Naive thymus-derived CD4-positive, alpha-beta T cell (primary cell): ENCODE measurements around the gene RUSC2. TPM values are rescaled to one million over a fixed set of nuclear protein-coding genes. Genes with fewer than 3 reads are reported as not detected.

Source experiments
- ATAC-seq: fragments of 150-1000 bp; cut with Tn5 transposase; 2 replicates; pipeline ENCODE4 v1.10.0; 2021; ENCODE audit warnings: mild to moderate bottlenecking, moderate library complexity
- CTCF ChIA-PET: fragments of 350-600 bp; sonication (Branson Sonifier 250); formaldehyde crosslinking; loops from one replicate; lab custom pipeline; 2021; ENCODE audit warnings: antibody characterized with exemption; lab: Charles Lee
- POLR2A ChIA-PET: fragments of 350-600 bp; sonication (Branson Sonifier 250); formaldehyde crosslinking; loops from one replicate; lab custom pipeline; 2021; ENCODE audit warnings: antibody characterized with exemption, inconsistent platforms; lab: Charles Lee
- DNase-seq, 9 donors: peaks; one replicate each; pipeline versions ENCODE4 v3.0.0 to v3.0.0-alpha.2; 2020 to 2022; ENCODE audit warnings: mixed read lengths in 1 of 9
- H3K27ac ChIP-seq: one replicate; pipeline ENCODE4 v1.7.0; 2013; ENCODE audit warnings: mild to moderate bottlenecking, low read depth, low read length, moderate library complexity
- H3K27me3 ChIP-seq, 2 donors: one replicate each; pipeline ENCODE4 v1.7.0; 2013; ENCODE audit warnings: low read length in 2 of 2, mild to moderate bottlenecking in 2 of 2, moderate library complexity in 2 of 2; ENCODE audit not compliant: control insufficient read depth in 2 of 2, insufficient read depth in 2 of 2
- H3K36me3 ChIP-seq, 3 experiments: 1 replicate in 2 of 3; 2 replicates in 1 of 3; pipeline ENCODE4 v1.7.0; 2013; ENCODE audit warnings: low read length in 3 of 3, mild to moderate bottlenecking in 3 of 3, moderate library complexity in 1 of 3; ENCODE audit not compliant: insufficient read depth in 3 of 3, control insufficient read depth in 2 of 3
- H3K4me1 ChIP-seq, 2 donors: one replicate each; pipeline ENCODE4 v1.7.0; 2013; ENCODE audit warnings: low read length in 2 of 2, mild to moderate bottlenecking in 2 of 2, moderate library complexity in 1 of 2; ENCODE audit not compliant: control insufficient read depth in 2 of 2, insufficient read depth in 2 of 2
- H3K4me3 ChIP-seq: 2 replicates; pipeline ENCODE4 v1.7.0; 2013; ENCODE audit warnings: mild to moderate bottlenecking, low read length
- H3K9me3 ChIP-seq, 3 experiments: 1 replicate in 2 of 3; 2 replicates in 1 of 3; pipeline ENCODE4 v1.7.0; 2013; ENCODE audit warnings: low read length in 3 of 3; ENCODE audit not compliant: control insufficient read depth in 2 of 3
- H3K27ac Mint-ChIP-seq, 9 donors: one replicate each; pipeline ENCODE4 v1.8.0; 2020 to 2022; ENCODE audit warnings: mixed read lengths in 9 of 9, mild to moderate bottlenecking in 8 of 9, moderate library complexity in 5 of 9, inconsistent platforms in 2 of 9
- H3K27me3 Mint-ChIP-seq, 5 donors: one replicate each; pipeline ENCODE4 v1.8.0; 2021 to 2022; ENCODE audit warnings: mixed read lengths in 5 of 5, mild to moderate bottlenecking in 1 of 5
- H3K36me3 Mint-ChIP-seq, 5 donors: one replicate each; pipeline ENCODE4 v1.8.0; 2020 to 2022; ENCODE audit warnings: mixed read lengths in 5 of 5, mild to moderate bottlenecking in 3 of 5, inconsistent platforms in 1 of 5
- H3K4me1 Mint-ChIP-seq, 7 donors: one replicate each; pipeline ENCODE4 v1.8.0; 2020 to 2022; ENCODE audit warnings: mixed read lengths in 7 of 7, mild to moderate bottlenecking in 3 of 7, inconsistent platforms in 1 of 7
- H3K4me3 Mint-ChIP-seq, 10 donors: one replicate each; pipeline ENCODE4 v1.8.0; 2020 to 2022; ENCODE audit warnings: mild to moderate bottlenecking in 10 of 10, mixed read lengths in 10 of 10, moderate library complexity in 6 of 10, inconsistent platforms in 2 of 10
- H3K9me3 Mint-ChIP-seq, 11 donors: one replicate each; pipeline ENCODE4 v1.8.0; 2020 to 2022; ENCODE audit warnings: mixed read lengths in 11 of 11, mild to moderate bottlenecking in 4 of 11, inconsistent platforms in 1 of 11, moderate library complexity in 1 of 11
- intact Hi-C, 2 donors: fragments of 100-400 bp; cut with micrococcal nuclease; formaldehyde crosslinking; loops; one replicate each; pipeline ENCODE4 v1.15.1; 2023
- polyA plus RNA-seq, 2 donors: library from polyadenylated mRNA; unstranded; fragments of 300-500 nt; fragmentation: Illumina TruSeq; gene quantifications; one replicate each; pipeline ENCODE4 v1.2.3, GENCODE V29; 2021
- total RNA-seq, 6 experiments: library from RNA in 5 of 6; stranded (reverse) in 5 of 6; gene quantifications; 1 replicate in 5 of 6; 2 replicates in 1 of 6; pipeline ENCODE4 v1.2.3 and lab custom pipeline; 2021 to 2026

Gene RUSC2
- total RNA-seq (1 to 10 TPM; 3.1 to 8.3 (median 5.4) TPM), polyA plus RNA-seq (under 1 TPM; 0.18 to 0.92 TPM), total RNA-seq (lab: John Stamatoyannopoulos, UW) (4.4 reads per million, percentile 22 among the genes with 10 or more reads in this experiment)

DNA sequence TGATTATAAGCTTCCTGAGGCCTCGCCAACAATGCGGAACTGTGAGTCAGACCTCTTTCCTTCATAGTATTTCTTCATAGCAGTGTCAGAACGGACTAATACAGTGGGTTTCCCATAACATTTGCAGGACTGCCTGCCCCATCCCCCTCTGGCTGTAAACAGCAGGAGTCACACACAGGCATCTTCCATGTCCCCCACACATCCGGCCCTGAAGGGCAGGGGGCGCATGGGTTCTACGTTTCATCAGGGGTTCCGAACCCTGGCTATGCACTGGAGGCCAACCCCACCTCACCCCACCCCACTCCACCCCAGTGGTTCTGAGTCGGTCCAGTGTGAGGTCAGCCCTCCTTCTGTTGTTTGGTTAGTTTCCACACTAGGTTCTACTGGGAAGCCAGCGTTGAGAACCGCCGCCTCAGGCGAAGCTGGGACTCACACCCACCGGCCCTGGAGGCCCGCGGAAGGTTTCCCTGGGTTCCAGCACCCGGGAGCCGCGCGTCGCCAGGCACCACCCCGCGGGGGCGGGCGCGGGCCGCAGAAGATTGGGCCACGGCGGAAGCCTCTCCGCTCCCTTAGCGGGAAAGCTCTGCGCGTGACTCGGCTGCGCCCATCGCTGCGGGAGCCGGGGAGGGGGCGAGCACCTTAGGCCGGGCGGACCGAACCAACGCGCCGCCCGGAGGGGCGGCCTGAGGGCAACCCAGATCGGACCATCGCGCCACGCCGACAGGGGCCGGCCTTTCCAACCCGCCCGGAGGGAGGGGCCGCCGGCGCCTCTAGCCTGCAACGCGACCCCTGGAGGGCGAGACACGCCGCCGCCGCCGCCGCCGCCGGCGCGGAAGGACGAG lies at the start of gene RUSC2:
Gene RUSC2 (plus strand): TSS at position 799 of the 842 bp plus-strand sequence. CDS start 56,411 bp downstream, outside the sequence.
- Mint-ChIP-seq H3K4me3 (peak within 1 kb of the TSS; percentile 83 to 96 (median 88)), H3K4me1 (peaks cover 19 to 32% (median 28%) of the 10 kb centered on the region in 7 donors), H3K9me3 (no peaks in the 10 kb centered on the region), H3K36me3 (no peaks in the 10 kb centered on the region), H3K27me3 (peaks cover 0 to 14% (median 0%) of the 10 kb centered on the region in 5 donors), H3K27ac (peak within 1 kb of the TSS in 8 of 9 donors; percentile 22 to 78 (median 60))
- CTCF ChIA-PET = interaction anchor here (0.8 kb wide), 1 partner anchor 34 kb away, joined by 4 read pairs; no protein-coding TSS in a partner anchor
- ATAC-seq (peak; percentile 84), DNase-seq (peak; percentile 12 to 75 (median 43))
- H3K27ac ChIP-seq = peak within 1 kb of the TSS; percentile 45
- no peaks in the 10 kb centered on the region for H3K36me3 ChIP-seq
- peak within 1 kb of the TSS; percentile 54 for H3K4me3 ChIP-seq
- no peaks in the 10 kb centered on the region for H3K9me3 ChIP-seq
- peaks cover 0 to 4% of the 10 kb centered on the region in 2 donors for H3K4me1 ChIP-seq
- POLR2A ChIA-PET = interaction anchor here (1.1 kb wide), 1 partner anchor 168 kb away, joined by 3 read pairs; no protein-coding TSS in a partner anchor
- H3K27me3 ChIP-seq = no peaks in the 10 kb centered on the region
- intact Hi-C loops = loop anchor here (1.0 to 10.0 kb wide), 5 partner anchors 65 to 245 kb away; partner anchors contain the start of genes CREB3 (in 1 of the 2) and TLN1 (in 1 of the 2)

DNA sequence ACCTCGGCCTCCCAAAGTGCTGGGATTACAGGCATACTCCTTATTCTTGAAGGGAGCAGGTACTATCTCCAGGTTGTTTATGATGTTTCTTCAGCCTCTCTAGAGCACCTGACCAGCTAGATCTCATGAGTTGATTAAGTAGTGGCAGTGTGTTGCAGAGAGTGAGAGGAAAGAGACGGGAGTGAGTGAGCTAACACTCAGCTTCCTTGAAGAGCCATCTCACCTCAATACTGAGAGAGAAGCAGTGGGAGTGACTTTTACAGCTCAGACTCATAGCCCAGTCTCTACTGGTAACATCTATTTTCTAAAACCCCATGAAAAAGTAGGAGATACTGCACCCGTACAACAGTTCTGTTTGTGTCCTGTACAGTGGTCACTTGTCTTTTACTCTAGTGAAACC lies 43.9 kb upstream of the RUSC2 start:
- DNase-seq (no peak), ATAC-seq (no peak)
- Histone ChIP-seq H3K36me3 (no peaks in the 10 kb centered on the region), H3K27me3 (no peaks in the 10 kb centered on the region), H3K4me1 (no peaks in the 10 kb centered on the region), H3K4me3 (no peak overlapping the region), H3K27ac (no peak overlapping the region), H3K9me3 (no peaks in the 10 kb centered on the region)
- POLR2A ChIA-PET = no interaction called here
- Mint-ChIP-seq H3K27ac (no peak overlapping the region), H3K27me3 (peaks cover 15 to 38% (median 30%) of the 10 kb centered on the region in 5 donors), H3K4me3 (no peak overlapping the region), H3K4me1 (no peaks in the 10 kb centered on the region), H3K36me3 (no peaks in the 10 kb centered on the region), H3K9me3 (peaks cover 0 to 2% (median 0%) of the 10 kb centered on the region in 11 donors)
- intact Hi-C loops = no loop called here
- CTCF ChIA-PET = no interaction called here

DNA sequence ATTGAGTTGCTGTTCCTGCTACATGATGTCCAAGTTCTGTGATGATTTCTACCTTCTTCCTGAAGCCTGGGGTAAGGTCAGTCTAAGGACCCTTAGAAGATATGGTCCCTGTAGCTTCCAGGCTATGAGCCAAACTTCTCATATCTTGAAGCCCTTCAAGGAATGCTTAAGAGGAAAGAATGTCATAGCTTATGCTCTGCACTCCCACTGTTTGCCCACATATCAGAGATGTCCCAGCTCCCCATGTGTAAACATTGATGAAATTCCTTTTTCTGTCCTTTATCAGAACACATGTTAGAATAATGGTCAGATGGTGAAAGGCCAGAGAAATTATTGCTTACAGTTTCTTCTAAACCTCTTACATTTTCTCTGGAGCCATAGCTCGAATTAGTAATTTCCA lies 41.4 kb upstream of the RUSC2 start:
- Mint-ChIP-seq H3K9me3 (peaks cover 0 to 18% (median 6%) of the 10 kb centered on the region in 11 donors), H3K36me3 (peaks cover 0 to 8% (median 0%) of the 10 kb centered on the region in 5 donors), H3K4me3 (no peak overlapping the region), H3K27me3 (peaks cover 31 to 53% (median 39%) of the 10 kb centered on the region in 5 donors), H3K27ac (no peak overlapping the region), H3K4me1 (no peaks in the 10 kb centered on the region)
- Histone ChIP-seq H3K4me1 (no peaks in the 10 kb centered on the region), H3K27ac (no peak overlapping the region), H3K27me3 (peaks cover 0 to 3% of the 10 kb centered on the region in 2 donors), H3K4me3 (no peak overlapping the region), H3K9me3 (peaks cover 0 to 8% (median 0%) of the 10 kb centered on the region in 3 experiments), H3K36me3 (no peaks in the 10 kb centered on the region)
- CTCF ChIA-PET = no interaction called here
- ATAC-seq (no peak), DNase-seq (no peak)
- POLR2A ChIA-PET = no interaction called here
- intact Hi-C loops = no loop called here

GRCh38 chr9:35452481-35452880 lies 37.4 kb upstream of the RUSC2 start:
- intact Hi-C loops = no loop called here
- no peak for DNase-seq
- H3K4me3 ChIP-seq = no peak overlapping the region
- CTCF ChIA-PET = interaction anchor here (0.6 kb wide), 1 partner anchor 9 kb away, joined by 4 read pairs; no protein-coding TSS in a partner anchor
- H3K9me3 Mint-ChIP-seq = peaks cover 3 to 35% (median 13%) of the 10 kb centered on the region in 11 donors
- peaks cover 0 to 17% (median 0%) of the 10 kb centered on the region in 3 experiments for H3K9me3 ChIP-seq
- H3K36me3 ChIP-seq = no peaks in the 10 kb centered on the region
- peak overlapping the region in 1 of 9 donors; percentile 39 for H3K27ac Mint-ChIP-seq
- no peaks in the 10 kb centered on the region for H3K4me1 ChIP-seq
- no peaks in the 10 kb centered on the region for H3K4me1 Mint-ChIP-seq
- no peak for ATAC-seq
- H3K36me3 Mint-ChIP-seq = peaks cover 0 to 8% (median 5%) of the 10 kb centered on the region in 5 donors
- peaks cover 0 to 3% of the 10 kb centered on the region in 2 donors for H3K27me3 ChIP-seq
- POLR2A ChIA-PET = no interaction called here
- H3K27ac ChIP-seq = no peak overlapping the region
- H3K4me3 Mint-ChIP-seq = no peak overlapping the region
- H3K27me3 Mint-ChIP-seq = peaks cover 23 to 40% (median 36%) of the 10 kb centered on the region in 5 donors

DNA sequence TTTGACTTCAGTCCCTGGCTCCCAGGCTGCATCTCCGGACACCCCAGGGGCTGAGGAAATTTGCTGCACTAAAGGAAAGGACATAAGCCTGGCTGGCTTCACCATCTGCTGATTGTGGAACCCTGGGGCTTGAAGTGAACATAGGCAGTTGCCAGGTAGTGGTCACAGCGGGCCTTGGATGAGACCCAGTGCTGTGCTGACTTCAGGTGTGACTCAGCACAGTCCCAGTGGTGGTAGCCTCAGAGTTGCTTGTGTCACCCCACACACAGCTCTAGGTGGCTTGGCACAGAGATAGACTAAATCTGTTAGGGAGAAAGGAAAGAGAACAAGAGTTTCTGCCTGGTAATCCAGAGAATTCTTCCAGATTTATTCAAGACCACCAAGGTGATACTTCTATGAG lies 36.1 kb upstream of the RUSC2 start:
- intact Hi-C loops = no loop called here
- H3K27me3 ChIP-seq = peaks cover 0 to 3% of the 10 kb centered on the region in 2 donors
- no peak overlapping the region for H3K4me3 ChIP-seq
- Mint-ChIP-seq H3K4me3 (no peak overlapping the region), H3K9me3 (peaks cover 3 to 35% (median 13%) of the 10 kb centered on the region in 11 donors), H3K27ac (no peak overlapping the region), H3K4me1 (no peaks in the 10 kb centered on the region), H3K27me3 (peaks cover 21 to 38% (median 35%) of the 10 kb centered on the region in 5 donors), H3K36me3 (peaks cover 0 to 8% (median 5%) of the 10 kb centered on the region in 5 donors)
- ChIA-PET POLR2A (no interaction called here), CTCF (no interaction called here)
- no peaks in the 10 kb centered on the region for H3K4me1 ChIP-seq
- no peak for DNase-seq
- ATAC-seq = no peak
- peaks cover 0 to 17% (median 0%) of the 10 kb centered on the region in 3 experiments for H3K9me3 ChIP-seq
- no peaks in the 10 kb centered on the region for H3K36me3 ChIP-seq
- H3K27ac ChIP-seq = no peak overlapping the region

- intact Hi-C loops = no loop called here
- H3K4me3 ChIP-seq = no peak overlapping the region
- Mint-ChIP-seq H3K4me1 (no peaks in the 10 kb centered on the region), H3K4me3 (no peak overlapping the region), H3K9me3 (peaks cover 4 to 46% (median 17%) of the 10 kb centered on the region in 11 donors), H3K27me3 (peaks cover 26 to 48% (median 35%) of the 10 kb centered on the region in 5 donors), H3K36me3 (peaks cover 0 to 17% (median 0%) of the 10 kb centered on the region in 5 donors), H3K27ac (no peak overlapping the region)
- POLR2A ChIA-PET = no interaction called here
- H3K27ac ChIP-seq = no peak overlapping the region
- H3K4me1 ChIP-seq = no peaks in the 10 kb centered on the region
- H3K9me3 ChIP-seq = peaks cover 0 to 11% (median 0%) of the 10 kb centered on the region in 3 experiments
- H3K36me3 ChIP-seq = no peaks in the 10 kb centered on the region
- no peaks in the 10 kb centered on the region for H3K27me3 ChIP-seq
- ATAC-seq (no peak), DNase-seq (no peak)
- CTCF ChIA-PET = no interaction called here
Observed at GRCh38 chr9:35464141-35465025, 25.5 kb upstream of the RUSC2 start.
